CD4-positive, alpha-beta T cell treated with Interferon alpha-2 for 1 hour (primary cell): ENCODE measurements around the gene CLCN3.
"Not testable (repeated sequence)": the region's sequence is repeated elsewhere in the genome, so short reads cannot be mapped to it uniquely, and the experiment has no call there.

Experiments used
- DNase-seq, 2 donors: peaks; one replicate each; pipeline ENCODE4 v3.0.0-alpha.2; 2020 to 2022

The CLCN3 gene

GRCh38 chr4:169618286-169618685 lies 2.1 kb upstream of the CLCN3 start:
- peak in 1 of 2 donors; percentile 37 for DNase-seq

GRCh38 chr4:169618986-169619385 lies 1.4 kb upstream of the CLCN3 start:
- no peak for DNase-seq

DNA sequence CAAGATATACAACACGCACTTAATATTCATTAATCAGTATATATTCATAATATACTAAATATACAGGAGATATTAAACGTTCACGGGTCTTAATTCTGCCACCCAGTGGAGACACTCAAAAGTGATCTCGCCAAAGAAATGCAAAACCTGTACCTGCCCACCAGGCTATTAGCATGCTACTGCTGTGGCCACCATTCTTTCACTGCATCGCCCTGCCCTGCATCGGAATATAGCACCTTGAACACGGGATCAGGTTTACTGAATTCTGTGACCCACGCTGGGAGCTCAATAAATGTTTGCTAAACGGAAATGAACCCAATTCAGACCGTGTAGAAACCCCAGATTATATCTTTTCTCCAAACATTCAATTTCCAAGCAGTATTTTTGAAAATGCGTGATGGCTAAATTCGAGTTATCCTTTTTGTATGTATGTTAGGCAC lies 840 bp upstream of the CLCN3 start:
- peak; percentile 65 to 72 for DNase-seq

GRCh38 chr4:169620880-169621248 lies 486 bp downstream of the CLCN3 start:
- DNase-seq, result peak; percentile 11 to 49

DNA sequence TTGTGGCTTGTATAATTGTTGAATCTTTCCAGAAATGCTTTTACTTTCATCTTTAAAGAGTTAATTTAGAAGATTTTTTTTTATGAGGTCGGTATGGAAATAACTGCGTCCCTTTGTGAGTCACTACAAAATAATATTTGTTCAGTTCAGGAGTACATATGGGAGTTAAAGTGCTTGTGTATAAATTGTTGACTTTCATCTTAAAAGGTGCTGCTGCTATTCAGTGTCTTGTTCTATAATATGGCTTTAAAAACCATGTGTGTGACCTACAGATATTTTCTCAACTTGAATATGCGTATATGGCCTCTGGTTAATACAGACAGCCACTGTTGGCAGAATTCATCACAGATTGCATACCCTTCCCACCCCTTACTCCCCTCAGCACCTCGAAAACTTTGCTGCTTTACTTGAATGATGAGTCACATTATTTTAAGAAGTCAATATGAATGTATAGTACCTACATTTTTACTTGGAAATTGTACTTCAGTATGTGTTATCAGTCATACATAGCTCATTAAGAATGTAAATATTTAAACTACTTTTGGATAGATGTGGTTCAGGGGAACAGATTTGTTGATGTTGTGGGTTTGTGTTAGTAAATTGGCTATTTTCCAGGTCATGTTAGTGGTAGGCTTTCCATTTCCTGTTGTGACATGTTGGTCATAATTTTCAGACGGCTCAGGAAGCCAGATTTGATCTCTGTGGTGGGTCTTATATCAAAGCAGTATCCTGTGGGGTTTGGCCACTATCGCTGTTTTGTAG lies 1.5 kb downstream of the CLCN3 start:
- DNase-seq, result peak; percentile 43 to 81

GRCh38 chr4:169622566-169622965 lies 2.2 kb downstream of the CLCN3 start:
- DNase-seq, result no peak

- not testable (repeated sequence) for DNase-seq
Observed at GRCh38 chr4:169624012-169624411, 3.6 kb downstream of the CLCN3 start.

- DNase-seq, result no peak
Observed at GRCh38 chr4:169625886-169626285, 5.5 kb downstream of the CLCN3 start.

DNA sequence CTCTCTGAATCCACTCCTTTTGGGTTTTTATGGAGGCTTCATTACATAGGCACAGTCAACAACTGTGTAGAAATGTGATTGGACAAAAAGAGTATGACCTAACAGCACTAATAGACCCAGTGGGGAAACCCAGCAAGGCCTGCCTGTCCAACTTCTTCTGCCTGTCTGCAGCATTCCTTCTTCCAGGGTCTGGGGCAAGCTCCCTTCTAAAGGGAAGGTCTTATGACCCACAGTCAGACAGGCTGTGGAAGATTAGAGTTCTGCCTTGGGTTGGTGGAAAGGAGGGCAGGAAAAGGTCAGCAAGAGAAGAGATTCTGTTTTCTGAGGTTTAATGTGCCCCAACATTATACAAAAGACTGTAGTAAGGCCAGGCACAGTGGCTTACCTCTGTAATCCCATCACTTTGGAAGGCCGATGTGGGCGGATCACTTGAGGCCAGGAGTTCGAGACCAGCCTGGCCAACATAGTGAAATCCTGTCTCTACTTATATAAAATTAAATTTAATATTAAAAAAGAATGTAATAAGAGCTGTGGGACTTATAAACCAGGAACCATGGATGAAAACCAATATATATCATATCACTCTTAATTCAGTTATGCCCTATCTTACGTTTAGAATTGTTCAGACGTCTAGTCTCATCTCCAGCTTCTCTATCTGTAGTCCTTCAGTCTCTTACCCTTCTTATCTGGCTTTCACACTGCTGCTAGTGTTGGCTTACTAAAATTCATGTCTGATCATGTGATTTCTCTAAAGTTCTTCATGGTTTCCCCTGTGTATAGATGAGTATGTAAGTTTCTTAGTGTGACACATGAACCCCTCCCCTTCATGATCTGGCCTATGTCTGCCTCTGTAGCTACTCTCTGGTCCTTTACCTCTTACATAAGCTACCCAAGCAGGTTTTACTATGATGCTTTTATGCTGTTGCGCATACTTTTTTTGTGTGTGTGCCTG lies 6.2 kb downstream of the CLCN3 start:
- DNase-seq, result peak in 1 of 2 donors; percentile 28

GRCh38 chr4:169627307-169627706 lies 6.9 kb downstream of the CLCN3 start:
- DNase-seq, result no peak

- DNase-seq, result no peak
Observed at GRCh38 chr4:169628579-169628978, 8.2 kb downstream of the CLCN3 start.

GRCh38 chr4:169630069-169630468 lies 9.7 kb downstream of the CLCN3 start:
- DNase-seq, result no peak

DNA sequence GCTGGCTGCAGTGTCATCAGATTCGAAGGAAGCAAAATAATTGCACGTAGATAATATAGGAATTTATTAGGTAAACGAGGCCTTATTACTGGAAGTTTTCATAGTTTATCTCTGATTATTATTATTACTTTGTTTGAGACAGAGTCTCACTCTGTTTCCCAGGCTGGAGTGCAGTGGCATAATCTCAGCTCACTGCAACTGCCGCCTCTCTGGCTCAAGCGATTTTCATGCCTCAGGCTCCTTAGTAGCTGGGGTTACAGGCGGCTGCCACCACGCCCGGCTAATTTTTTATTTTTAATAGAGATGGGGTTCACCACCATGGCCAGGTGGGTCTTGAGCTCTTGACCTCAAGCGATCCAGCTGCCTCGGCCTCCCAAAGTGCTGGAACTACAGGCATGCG lies 12.5 kb downstream of the CLCN3 start:
- no peak for DNase-seq

DNA sequence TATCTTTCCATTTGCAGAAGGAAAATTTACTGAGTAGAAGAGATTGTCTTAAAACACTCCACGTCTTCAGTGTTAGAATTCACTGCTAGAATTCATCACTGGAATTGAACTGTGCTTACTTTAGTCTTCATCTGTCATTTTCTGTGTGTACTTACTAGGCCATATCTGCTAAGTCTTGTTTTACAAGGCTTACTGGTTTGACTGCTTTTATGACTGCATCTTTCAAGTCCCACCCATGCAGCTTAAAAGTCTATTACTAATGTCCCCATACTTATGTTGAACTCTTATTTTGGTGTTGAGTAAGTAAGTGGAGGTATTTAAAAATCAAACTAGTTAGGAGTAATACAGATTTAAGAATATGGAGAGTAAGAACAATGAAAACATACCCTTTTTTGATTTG lies 14.6 kb downstream of the CLCN3 start:
- no peak for DNase-seq

GRCh38 chr4:169640261-169640870 lies 20.0 kb downstream of the CLCN3 start:
- DNase-seq, result no peak

DNA sequence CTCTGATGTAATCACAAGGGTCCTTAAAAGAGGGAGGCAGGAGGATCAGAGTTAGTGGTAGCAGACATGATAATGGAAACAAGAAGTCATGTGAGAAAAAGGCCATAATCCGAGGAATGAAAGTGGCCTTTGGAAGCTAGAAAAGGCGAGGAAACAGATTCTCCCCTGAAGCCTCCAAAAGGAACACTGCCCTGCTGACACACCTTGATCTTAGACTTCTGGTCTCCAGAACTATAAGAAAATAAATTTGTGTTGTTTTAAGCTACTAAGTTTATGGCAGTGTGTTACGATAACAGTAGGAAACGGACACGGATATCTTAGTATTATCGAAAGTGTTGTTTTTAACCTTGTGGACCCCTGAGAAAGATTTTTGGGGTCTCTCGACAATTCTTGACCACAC lies 24.4 kb downstream of the CLCN3 start:
- DNase-seq, result no peak

DNA sequence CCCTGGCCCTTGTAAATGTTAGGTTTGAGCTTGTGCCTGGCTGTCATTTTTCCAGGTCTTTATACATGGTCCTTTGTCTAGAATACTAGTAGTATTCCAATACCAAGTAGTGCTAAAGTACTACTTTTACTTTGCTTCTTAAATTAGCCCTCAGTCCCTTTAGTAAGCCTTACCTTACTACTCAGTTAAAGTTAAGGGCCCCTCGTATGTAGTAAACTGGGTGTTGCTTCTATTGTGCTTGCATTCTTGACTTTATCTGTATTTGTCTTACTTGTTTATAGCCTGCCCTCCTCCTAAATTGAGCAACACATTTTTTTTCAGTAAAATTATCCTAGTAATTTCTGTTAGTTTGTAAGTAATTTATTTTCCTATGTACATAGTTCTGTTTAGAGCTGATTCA lies 25.2 kb downstream of the CLCN3 start:
- DNase-seq, result no peak

- DNase-seq, result no peak
Observed at GRCh38 chr4:169649545-169650226, 29.3 kb downstream of the CLCN3 start.

- DNase-seq, result no peak
Observed at GRCh38 chr4:169650227-169650936, 30.0 kb downstream of the CLCN3 start.

DNA sequence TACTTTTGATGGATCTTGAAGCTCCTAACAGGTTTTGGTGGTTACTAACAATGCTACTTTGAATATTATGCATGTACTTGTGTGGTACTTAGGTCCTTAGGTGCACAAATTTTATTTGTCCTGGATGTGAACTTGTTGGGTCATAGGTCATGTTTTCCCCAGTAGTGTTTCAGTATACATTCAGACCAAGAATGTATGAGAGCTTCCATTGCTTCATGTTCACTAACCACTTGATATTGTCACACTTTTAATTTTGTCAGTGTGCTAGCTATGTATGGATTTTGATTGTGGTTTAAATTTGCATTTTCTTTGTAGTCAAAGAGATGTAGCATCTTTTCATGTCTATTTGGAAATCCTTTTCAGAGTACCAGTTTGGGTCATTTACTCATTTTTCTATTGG lies 32.2 kb downstream of the CLCN3 start:
- DNase-seq, result no peak

DNA sequence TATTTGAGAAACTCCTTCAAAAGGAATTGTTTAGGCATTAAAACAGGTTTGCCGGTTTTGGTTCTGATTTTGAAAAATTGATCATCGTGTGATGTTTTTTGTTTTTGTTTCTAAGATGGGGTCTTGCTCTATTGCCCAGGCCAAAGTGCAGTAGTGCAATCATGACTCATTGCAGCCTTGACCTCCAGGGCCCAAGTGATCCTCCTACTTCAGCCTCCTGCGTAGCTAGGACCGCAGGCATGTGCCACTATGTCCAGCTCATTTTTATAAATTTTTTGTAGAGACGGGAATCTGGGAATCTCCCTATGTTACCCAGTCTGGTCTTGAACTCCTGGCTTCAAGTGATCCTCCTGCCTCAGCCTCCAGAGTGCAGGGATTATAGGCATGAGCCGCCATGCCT lies 35.0 kb downstream of the CLCN3 start:
- no peak for DNase-seq

- DNase-seq, result no peak
Observed at GRCh38 chr4:169657470-169658107, 37.2 kb downstream of the CLCN3 start.
